ENCODE measurements around the gene CHEK1. TPM values are rescaled to one million over a fixed set of nuclear protein-coding genes. Genes with fewer than 3 reads are reported as not detected.

CHEK1 gene
- total RNA-seq, 2 donors from 2014 or later, result 103 to 123 TPM

GRCh38 chr11:125579811-125580210 lies 45.2 kb upstream of the CHEK1 start:
- H3K27me3 Mint-ChIP-seq (ENCODE audit: insufficient read depth), result no peaks in the 10 kb centered on the region
- Histone ChIP-seq H3K9ac (ENCODE audit: extremely low read depth, low read length, poor library complexity, severe bottlenecking) (no peak overlapping the region), H3K27ac (ENCODE audit: low read depth, low read length) (no peak overlapping the region), H3K36me3 (ENCODE audit: control insufficient read depth, insufficient read depth, low read length) (peaks cover 93% of the 10 kb centered on the region), H3K27me3 (ENCODE audit: control insufficient read depth, insufficient read depth, low read length, poor library complexity, severe bottlenecking) (no peaks in the 10 kb centered on the region), H3K9me3 (ENCODE audit: control insufficient read depth, low read length) (no peaks in the 10 kb centered on the region), H3K4me3 (ENCODE audit: low read length) (no peak overlapping the region), H3K4me1 (ENCODE audit: control insufficient read depth, insufficient read depth, low read length) (no peaks in the 10 kb centered on the region)
- H3K9me3 Mint-ChIP-seq, result no peaks in the 10 kb centered on the region
- no peak for TF ChIP-seq CTCF (conservative IDR thresholded peaks at IDR 0.05)
- WGBS, 2 experiments (ENCODE audit: insufficient coverage in 1 of 2, insufficient read length in 1 of 2), result 96 to 98% methylated on average over 5 of the region's 5 CpGs
- H3K27ac Mint-ChIP-seq, result no peak overlapping the region
- no peak overlapping the region for H3K4me3 Mint-ChIP-seq
- H3K36me3 Mint-ChIP-seq (ENCODE audit: low read depth), result peaks cover 66% of the 10 kb centered on the region
- DNase-seq, result no peak
- no peaks in the 10 kb centered on the region for H3K4me1 Mint-ChIP-seq

GRCh38 chr11:125583496-125583895 lies 41.5 kb upstream of the CHEK1 start:
- H3K4me1 Mint-ChIP-seq, result peaks cover 11% of the 10 kb centered on the region

GRCh38 chr11:125585487-125585886 lies 39.5 kb upstream of the CHEK1 start:
- Mint-ChIP-seq H3K4me3 (no peak overlapping the region), H3K36me3 (ENCODE audit: low read depth) (peaks cover 29% of the 10 kb centered on the region), H3K27ac (no peak overlapping the region), H3K27me3 (ENCODE audit: insufficient read depth) (no peaks in the 10 kb centered on the region), H3K4me1 (peaks cover 12% of the 10 kb centered on the region), H3K9me3 (no peaks in the 10 kb centered on the region)
- Histone ChIP-seq H3K4me1 (ENCODE audit: control insufficient read depth, insufficient read depth, low read length) (no peaks in the 10 kb centered on the region), H3K9me3 (ENCODE audit: control insufficient read depth, low read length) (no peaks in the 10 kb centered on the region), H3K27me3 (ENCODE audit: control insufficient read depth, insufficient read depth, low read length, poor library complexity, severe bottlenecking) (no peaks in the 10 kb centered on the region), H3K4me3 (ENCODE audit: low read length) (no peak overlapping the region), H3K27ac (ENCODE audit: low read depth, low read length) (no peak overlapping the region), H3K36me3 (ENCODE audit: control insufficient read depth, insufficient read depth, low read length) (peaks cover 40% of the 10 kb centered on the region), H3K9ac (ENCODE audit: extremely low read depth, low read length, poor library complexity, severe bottlenecking) (no peak overlapping the region)
- no peak for DNase-seq
- 96 to 100% methylated on average over 1 of the region's 1 CpG for WGBS, 2 experiments (ENCODE audit: insufficient coverage in 1 of 2, insufficient read length in 1 of 2)
- TF ChIP-seq CTCF (conservative IDR thresholded peaks at IDR 0.05), result no peak

More at GRCh38 chr11:125583496-125583895, 41.5 kb upstream of the CHEK1 start:
- H3K9ac ChIP-seq (ENCODE audit: extremely low read depth, low read length, poor library complexity, severe bottlenecking), result no peak overlapping the region
- H3K27ac Mint-ChIP-seq, result no peak overlapping the region
- H3K9me3 ChIP-seq (ENCODE audit: control insufficient read depth, low read length), result no peaks in the 10 kb centered on the region
- TF ChIP-seq CTCF (conservative IDR thresholded peaks at IDR 0.05), result no peak
- 96% methylated on average over 6 to 11 of the region's 11 CpGs for WGBS, 2 experiments (ENCODE audit: insufficient coverage in 1 of 2, insufficient read length in 1 of 2)
- H3K27me3 ChIP-seq (ENCODE audit: control insufficient read depth, insufficient read depth, low read length, poor library complexity, severe bottlenecking), result no peaks in the 10 kb centered on the region
- peaks cover 41% of the 10 kb centered on the region for H3K36me3 Mint-ChIP-seq (ENCODE audit: low read depth)
- H3K4me1 ChIP-seq (ENCODE audit: control insufficient read depth, insufficient read depth, low read length), result no peaks in the 10 kb centered on the region
- H3K4me3 Mint-ChIP-seq, result no peak overlapping the region
- peaks cover 60% of the 10 kb centered on the region for H3K36me3 ChIP-seq (ENCODE audit: control insufficient read depth, insufficient read depth, low read length)
- no peaks in the 10 kb centered on the region for H3K9me3 Mint-ChIP-seq
- no peak overlapping the region for H3K4me3 ChIP-seq (ENCODE audit: low read length)
- H3K27me3 Mint-ChIP-seq (ENCODE audit: insufficient read depth), result no peaks in the 10 kb centered on the region
- no peak overlapping the region for H3K27ac ChIP-seq (ENCODE audit: low read depth, low read length)
- no peak for DNase-seq
